ENCODE data around the gene SUMO2. TPM values are rescaled to one million over a fixed set of nuclear protein-coding genes. Genes with fewer than 3 reads are reported as not detected.

Gene SUMO2
- total RNA-seq, 1 experiment from 2014 or later = 675 TPM

DNA sequence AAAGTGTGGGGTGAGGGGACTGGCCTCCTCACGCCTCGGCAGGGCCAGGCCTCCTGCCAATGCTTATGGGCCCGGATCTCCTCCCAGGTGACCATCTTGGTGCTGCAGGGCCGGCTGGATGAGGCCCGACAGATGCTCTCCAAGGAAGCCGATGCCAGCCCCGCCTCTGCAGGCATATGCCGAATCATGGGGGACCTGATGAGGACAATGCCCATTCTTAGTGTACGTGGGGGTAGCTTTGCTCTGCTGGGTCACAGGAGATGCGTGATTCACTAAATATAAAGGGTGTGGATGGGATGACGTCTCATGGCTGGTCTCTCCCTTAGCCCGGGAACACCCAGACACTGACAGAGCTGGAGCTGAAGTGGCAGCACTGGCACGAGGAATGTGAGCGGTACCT lies 42.3 kb upstream of the SUMO2 start:
- POLR2A ChIA-PET = interaction anchor here (0.6 kb wide), 1 partner anchor 235 kb away, joined by 4 read pairs; no protein-coding TSS in a partner anchor
- peaks cover 2% of the 10 kb centered on the region; the same call in 1 of the 2 replicates for H3K36me3 ChIP-seq (ENCODE audit: control insufficient read depth, insufficient read depth, low read length)
- intact Hi-C loops (cut with micrococcal nuclease; ENCODE audit: unreplicated experiment) = no loop called here

DNA sequence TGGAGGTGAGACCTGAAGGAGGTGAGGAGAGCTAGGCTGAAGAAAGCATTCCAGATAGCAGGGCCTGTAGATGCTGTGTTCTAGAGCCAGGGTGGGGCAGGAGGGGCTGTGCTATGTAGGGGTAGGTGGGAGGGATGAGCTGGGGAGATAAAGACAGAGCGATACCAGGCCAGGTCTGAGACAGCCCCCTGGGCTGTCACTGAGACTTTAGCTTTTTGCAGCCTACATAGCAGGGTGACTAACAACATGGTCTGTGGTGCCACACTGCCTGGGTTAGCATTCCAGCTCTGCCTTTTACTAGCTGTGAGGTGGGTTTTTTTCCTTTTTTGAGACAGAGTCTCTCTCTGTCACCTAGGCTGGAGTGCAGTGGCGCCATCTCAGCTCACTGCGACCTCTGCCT lies 37.1 kb upstream of the SUMO2 start:
- peaks cover 4% of the 10 kb centered on the region; the same call in 1 of the 2 replicates for H3K36me3 ChIP-seq (ENCODE audit: control insufficient read depth, insufficient read depth, low read length)
- no peaks in the 10 kb centered on the region for H3K4me1 Mint-ChIP-seq (ENCODE audit: low read depth, unreplicated experiment)
- H3K27me3 ChIP-seq (replicated peaks; ENCODE audit: control insufficient read depth, insufficient read depth, low read length) = no peaks in the 10 kb centered on the region
- H3K36me3 Mint-ChIP-seq (ENCODE audit: insufficient read depth, unreplicated experiment) = peaks cover 98% of the 10 kb centered on the region
- H3K9me3 ChIP-seq = no peaks in the 10 kb centered on the region
- ChIA-PET POLR2A (interaction anchor here (0.7 kb wide), 1 partner anchor 37 kb away, joined by 3 read pairs; no protein-coding TSS in a partner anchor), CTCF (no interaction called here)
- H3K4me1 ChIP-seq = no peaks in the 10 kb centered on the region
- no peak overlapping the region for H3K4me3 ChIP-seq (ENCODE audit: low read depth, low read length)
- intact Hi-C loops (cut with micrococcal nuclease; ENCODE audit: unreplicated experiment) = no loop called here
- BruUV-seq (replicated peaks) = no TSS peak
- H3K9me3 Mint-ChIP-seq (ENCODE audit: unreplicated experiment) = no peaks in the 10 kb centered on the region
- H3K27ac Mint-ChIP-seq (ENCODE audit: unreplicated experiment) = no peak overlapping the region
- no peak overlapping the region for H3K4me3 Mint-ChIP-seq (ENCODE audit: unreplicated experiment)
- no peaks in the 10 kb centered on the region for H3K27me3 Mint-ChIP-seq (ENCODE audit: insufficient read depth, unreplicated experiment)
- DNase-seq = no peak
- TF ChIP-seq, protein P1, sequence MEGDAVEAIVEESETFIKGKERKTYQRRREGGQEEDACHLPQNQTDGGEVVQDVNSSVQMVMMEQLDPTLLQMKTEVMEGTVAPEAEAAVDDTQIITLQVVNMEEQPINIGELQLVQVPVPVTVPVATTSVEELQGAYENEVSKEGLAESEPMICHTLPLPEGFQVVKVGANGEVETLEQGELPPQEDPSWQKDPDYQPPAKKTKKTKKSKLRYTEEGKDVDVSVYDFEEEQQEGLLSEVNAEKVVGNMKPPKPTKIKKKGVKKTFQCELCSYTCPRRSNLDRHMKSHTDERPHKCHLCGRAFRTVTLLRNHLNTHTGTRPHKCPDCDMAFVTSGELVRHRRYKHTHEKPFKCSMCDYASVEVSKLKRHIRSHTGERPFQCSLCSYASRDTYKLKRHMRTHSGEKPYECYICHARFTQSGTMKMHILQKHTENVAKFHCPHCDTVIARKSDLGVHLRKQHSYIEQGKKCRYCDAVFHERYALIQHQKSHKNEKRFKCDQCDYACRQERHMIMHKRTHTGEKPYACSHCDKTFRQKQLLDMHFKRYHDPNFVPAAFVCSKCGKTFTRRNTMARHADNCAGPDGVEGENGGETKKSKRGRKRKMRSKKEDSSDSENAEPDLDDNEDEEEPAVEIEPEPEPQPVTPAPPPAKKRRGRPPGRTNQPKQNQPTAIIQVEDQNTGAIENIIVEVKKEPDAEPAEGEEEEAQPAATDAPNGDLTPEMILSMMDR (IDR thresholded peaks at IDR 0.05; ENCODE audit: insufficient read depth in 1 of 2, low read depth in 1 of 2, low read length in 1 of 2, severe bottlenecking in 1 of 2, unreplicated experiment in 1 of 2) = no peak

More for the DNA sequence above, 42.3 kb upstream of the SUMO2 start:
- BruUV-seq (replicated peaks) = no TSS peak
- Histone ChIP-seq H3K27me3 (replicated peaks; ENCODE audit: control insufficient read depth, insufficient read depth, low read length) (no peaks in the 10 kb centered on the region), H3K4me1 (no peaks in the 10 kb centered on the region), H3K9me3 (no peaks in the 10 kb centered on the region), H3K4me3 (ENCODE audit: low read depth, low read length) (no peak overlapping the region)
- no peak for DNase-seq
- H3K9me3 Mint-ChIP-seq (ENCODE audit: unreplicated experiment) = no peaks in the 10 kb centered on the region
- no peak overlapping the region for H3K4me3 Mint-ChIP-seq (ENCODE audit: unreplicated experiment)
- H3K4me1 Mint-ChIP-seq (ENCODE audit: low read depth, unreplicated experiment) = no peaks in the 10 kb centered on the region
- CTCF ChIA-PET = no interaction called here
- H3K27me3 Mint-ChIP-seq (ENCODE audit: insufficient read depth, unreplicated experiment) = no peaks in the 10 kb centered on the region
- H3K36me3 Mint-ChIP-seq (ENCODE audit: insufficient read depth, unreplicated experiment) = peaks cover 80% of the 10 kb centered on the region
- H3K27ac Mint-ChIP-seq (ENCODE audit: unreplicated experiment) = no peak overlapping the region
- TF ChIP-seq, protein P1 (IDR thresholded peaks at IDR 0.05; ENCODE audit: insufficient read depth in 1 of 2, low read depth in 1 of 2, low read length in 1 of 2, severe bottlenecking in 1 of 2, unreplicated experiment in 1 of 2) = no peak

DNA sequence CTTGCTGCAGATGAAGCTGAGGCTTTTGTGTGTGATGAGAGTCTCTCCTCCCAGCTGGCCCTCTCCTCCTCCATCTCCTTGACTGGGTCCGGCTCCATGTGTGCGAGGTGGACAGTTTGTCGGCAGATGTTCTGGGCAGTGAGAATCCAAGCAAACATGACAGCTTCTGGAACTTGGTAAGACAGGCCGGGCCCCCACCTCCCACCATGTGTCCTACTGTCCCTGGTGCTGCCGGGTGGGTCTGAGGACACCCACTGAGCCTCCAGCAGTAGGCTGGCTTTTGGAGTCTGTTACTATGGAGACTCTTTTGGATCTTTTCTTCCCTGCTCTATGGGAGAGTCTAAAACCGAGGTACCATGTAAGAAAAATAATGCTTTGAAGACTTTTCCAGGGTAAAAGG lies 35.4 kb upstream of the SUMO2 start:
- Mint-ChIP-seq H3K4me3 (ENCODE audit: unreplicated experiment) (no peak overlapping the region), H3K27me3 (ENCODE audit: insufficient read depth, unreplicated experiment) (no peaks in the 10 kb centered on the region), H3K4me1 (ENCODE audit: low read depth, unreplicated experiment) (no peaks in the 10 kb centered on the region), H3K27ac (ENCODE audit: unreplicated experiment) (no peak overlapping the region), H3K36me3 (ENCODE audit: insufficient read depth, unreplicated experiment) (peaks cover 99% of the 10 kb centered on the region), H3K9me3 (ENCODE audit: unreplicated experiment) (no peaks in the 10 kb centered on the region)
- Histone ChIP-seq H3K9me3 (no peaks in the 10 kb centered on the region), H3K4me1 (no peaks in the 10 kb centered on the region), H3K36me3 (ENCODE audit: control insufficient read depth, insufficient read depth, low read length) (peaks cover 4% of the 10 kb centered on the region), H3K27me3 (replicated peaks; ENCODE audit: control insufficient read depth, insufficient read depth, low read length) (no peaks in the 10 kb centered on the region), H3K4me3 (ENCODE audit: low read depth, low read length) (no peak overlapping the region)
- CTCF ChIA-PET = no interaction called here
- intact Hi-C loops (cut with micrococcal nuclease; ENCODE audit: unreplicated experiment) = no loop called here
- POLR2A ChIA-PET = no interaction called here
- TF ChIP-seq, protein P1 (IDR thresholded peaks at IDR 0.05; ENCODE audit: insufficient read depth in 1 of 2, low read depth in 1 of 2, low read length in 1 of 2, severe bottlenecking in 1 of 2, unreplicated experiment in 1 of 2) = no peak
- BruUV-seq (replicated peaks) = no TSS peak
- DNase-seq = no peak
